Measurements from ENCODE around the gene OR2AG2. TPM values are rescaled to one million over a fixed set of nuclear protein-coding genes. Genes with fewer than 3 reads are reported as not detected.
"Not testable (repeated sequence)": the region's sequence is repeated elsewhere in the genome, so short reads cannot be mapped to it uniquely, and the experiment has no call there.

The OR2AG2 gene
- total and polyA plus RNA-seq, 7 donors, result 0.01 TPM; not detected in 6

GRCh38 chr11:6812390-6813005 is 40.7 kb upstream of the OR2AG2 start:
- ATAC-seq (peak in 3 of 4 donors; percentile 46 to 70 (median 55)), DNase-seq (no peak)
- TF ChIP-seq CTCF (IDR thresholded peaks at IDR 0.05), result peak; percentile 69
- Histone ChIP-seq H3K27me3 (ENCODE audit: insufficient read depth in 3 of 3, low read length in 2 of 3) (no peaks in the 10 kb centered on the region), H3K9me3 (no peaks in the 10 kb centered on the region), H3K36me3 (ENCODE audit: insufficient read depth in 1 of 2, low read depth in 1 of 2) (no peaks in the 10 kb centered on the region), H3K27ac (no peak overlapping the region), H3K4me3 (no peak overlapping the region), H3K4me1 (no peaks in the 10 kb centered on the region)
- WGBS, 3 donors, result 15 to 16% (median 16%) methylated on average over 6 of the region's 6 CpGs
- intact Hi-C loops (cut with DNase I), result no loop called here

- DNase-seq; H3K27me3 ChIP-seq (ENCODE audit: insufficient read depth in 3 of 3, low read length in 2 of 3); intact Hi-C loops (cut with DNase I); H3K36me3 ChIP-seq (ENCODE audit: insufficient read depth in 1 of 2, low read depth in 1 of 2); H3K4me3 ChIP-seq; H3K4me1 ChIP-seq; H3K27ac ChIP-seq; ATAC-seq; H3K9me3 ChIP-seq: not testable (repeated sequence)
Measured at GRCh38 chr11:6801075-6801474, 29.3 kb upstream of the OR2AG2 start.

GRCh38 chr11:6799402-6799801 is 27.6 kb upstream of the OR2AG2 start, which contains the start of gene OR6A2:
Gene OR6A2 (minus strand): TSS chr11:6799689. CDS start chr11:6795708, 3,981 bp downstream.
- H3K27ac ChIP-seq, result no peak within 1 kb of the TSS
- H3K9me3 ChIP-seq, result no peaks in the 10 kb centered on the region
- 68 to 81% (median 71%) methylated on average over 1 of the region's 1 CpG for WGBS, 3 donors
- no peaks in the 10 kb centered on the region for H3K27me3 ChIP-seq (ENCODE audit: insufficient read depth in 3 of 3, low read length in 2 of 3)
- H3K4me1 ChIP-seq, result no peaks in the 10 kb centered on the region
- no peak within 1 kb of the TSS for H3K4me3 ChIP-seq
- H3K36me3 ChIP-seq (ENCODE audit: insufficient read depth in 1 of 2, low read depth in 1 of 2), result no peaks in the 10 kb centered on the region
- intact Hi-C loops (cut with DNase I), result no loop called here
- no peak for DNase-seq
- TF ChIP-seq CTCF (IDR thresholded peaks at IDR 0.05), result no peak
- no peak for ATAC-seq

DNA sequence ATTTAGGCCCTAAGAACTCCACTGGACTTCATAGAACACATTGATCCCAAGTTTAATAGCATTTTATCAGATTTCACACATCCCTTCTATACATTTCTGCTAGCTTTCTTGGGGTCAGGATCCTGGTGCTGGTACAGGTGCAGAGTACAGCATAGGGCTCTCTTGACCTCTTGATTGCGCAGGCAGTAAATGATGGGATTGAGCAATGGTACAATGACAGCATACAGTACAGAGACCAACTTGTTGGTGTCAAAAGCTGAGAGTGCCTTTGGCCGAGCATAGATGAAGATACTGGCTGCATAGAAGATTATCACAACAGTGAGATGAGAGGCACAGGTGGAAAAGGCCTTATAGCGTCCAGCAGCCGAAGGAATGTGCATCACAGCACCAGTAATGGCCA is 22.9 kb upstream of the OR2AG2 start:
- no peaks in the 10 kb centered on the region for H3K36me3 ChIP-seq (ENCODE audit: insufficient read depth in 1 of 2, low read depth in 1 of 2)
- no peaks in the 10 kb centered on the region for H3K27me3 ChIP-seq (ENCODE audit: insufficient read depth in 3 of 3, low read length in 2 of 3)
- intact Hi-C loops (cut with DNase I), result no loop called here
- no peak for DNase-seq
- H3K4me3 ChIP-seq, result no peak overlapping the region
- ATAC-seq, result no peak
- 81 to 90% (median 82%) methylated on average over 4 of the region's 4 CpGs for WGBS, 3 donors
- TF ChIP-seq CTCF (IDR thresholded peaks at IDR 0.05), result no peak
- no peak overlapping the region for H3K27ac ChIP-seq
- no peaks in the 10 kb centered on the region for H3K9me3 ChIP-seq
- H3K4me1 ChIP-seq, result no peaks in the 10 kb centered on the region

DNA sequence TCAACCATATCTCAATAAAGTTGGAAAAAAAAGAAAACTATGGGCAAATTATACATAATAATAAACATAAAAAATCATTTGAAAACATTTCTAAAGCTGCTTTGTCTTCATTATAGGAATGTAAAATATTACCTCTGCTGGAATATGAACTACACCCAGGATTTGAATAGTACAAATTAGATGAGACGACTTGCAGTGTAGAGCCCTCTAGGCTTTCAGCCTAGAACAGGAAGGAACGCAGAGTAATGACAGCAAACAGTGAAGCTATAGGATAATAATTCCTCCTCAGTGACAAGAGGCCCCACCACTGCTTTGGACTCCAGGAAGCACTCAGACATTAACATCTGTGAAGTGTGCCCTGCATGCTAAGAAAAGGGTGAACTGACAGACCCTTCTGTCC is 18.8 kb upstream of the OR2AG2 start:
- intact Hi-C loops (cut with DNase I), result no loop called here
- no peak for ATAC-seq
- H3K27ac ChIP-seq, result no peak overlapping the region
- no peak overlapping the region for H3K4me3 ChIP-seq
- DNase-seq, result no peak
- TF ChIP-seq CTCF (IDR thresholded peaks at IDR 0.05), result no peak
- H3K9me3 ChIP-seq, result no peaks in the 10 kb centered on the region
- H3K4me1 ChIP-seq, result no peaks in the 10 kb centered on the region
- H3K36me3 ChIP-seq (ENCODE audit: insufficient read depth in 1 of 2, low read depth in 1 of 2), result no peaks in the 10 kb centered on the region
- 57 to 69% (median 66%) methylated on average over 2 of the region's 2 CpGs for WGBS, 3 donors
- no peaks in the 10 kb centered on the region for H3K27me3 ChIP-seq (ENCODE audit: insufficient read depth in 3 of 3, low read length in 2 of 3)
